HL-60 (cell line): Measurements from ENCODE around the gene CSTB.

ENCODE experiments used
- POLR2AphosphoS5 ChIP-seq: IDR thresholded peaks from 2 replicates; pipeline ENCODE4 v1.6.1; 2012; ENCODE audit warnings: low read depth
- REST ChIP-seq: IDR thresholded peaks from 2 replicates; pipeline ENCODE4 v1.6.1; 2012; ENCODE audit warnings: low read depth; ENCODE audit not compliant: insufficient replicate concordance
- TF ChIP-seq, protein P1 (sequence below): IDR thresholded peaks from one replicate; pipeline ENCODE4 v1.5.1; 2011; ENCODE audit warnings: low read length, control low read depth, inconsistent platforms; ENCODE audit not compliant: insufficient read depth

GRCh38 chr21:43757601-43758000, 18.5 kb downstream of the CSTB start:
- TF ChIP-seq, protein P1, sequence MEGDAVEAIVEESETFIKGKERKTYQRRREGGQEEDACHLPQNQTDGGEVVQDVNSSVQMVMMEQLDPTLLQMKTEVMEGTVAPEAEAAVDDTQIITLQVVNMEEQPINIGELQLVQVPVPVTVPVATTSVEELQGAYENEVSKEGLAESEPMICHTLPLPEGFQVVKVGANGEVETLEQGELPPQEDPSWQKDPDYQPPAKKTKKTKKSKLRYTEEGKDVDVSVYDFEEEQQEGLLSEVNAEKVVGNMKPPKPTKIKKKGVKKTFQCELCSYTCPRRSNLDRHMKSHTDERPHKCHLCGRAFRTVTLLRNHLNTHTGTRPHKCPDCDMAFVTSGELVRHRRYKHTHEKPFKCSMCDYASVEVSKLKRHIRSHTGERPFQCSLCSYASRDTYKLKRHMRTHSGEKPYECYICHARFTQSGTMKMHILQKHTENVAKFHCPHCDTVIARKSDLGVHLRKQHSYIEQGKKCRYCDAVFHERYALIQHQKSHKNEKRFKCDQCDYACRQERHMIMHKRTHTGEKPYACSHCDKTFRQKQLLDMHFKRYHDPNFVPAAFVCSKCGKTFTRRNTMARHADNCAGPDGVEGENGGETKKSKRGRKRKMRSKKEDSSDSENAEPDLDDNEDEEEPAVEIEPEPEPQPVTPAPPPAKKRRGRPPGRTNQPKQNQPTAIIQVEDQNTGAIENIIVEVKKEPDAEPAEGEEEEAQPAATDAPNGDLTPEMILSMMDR = no peak
- TF ChIP-seq POLR2AphosphoS5 (no peak), REST (no peak)
